Measurements from ENCODE around the gene MYG1. TPM values are rescaled to one million over a fixed set of nuclear protein-coding genes. Genes with fewer than 3 reads are reported as not detected.

Gene MYG1
- total and polyA plus RNA-seq, 9 donors, result 29.9 to 80.3 (median 57.8) TPM

DNA sequence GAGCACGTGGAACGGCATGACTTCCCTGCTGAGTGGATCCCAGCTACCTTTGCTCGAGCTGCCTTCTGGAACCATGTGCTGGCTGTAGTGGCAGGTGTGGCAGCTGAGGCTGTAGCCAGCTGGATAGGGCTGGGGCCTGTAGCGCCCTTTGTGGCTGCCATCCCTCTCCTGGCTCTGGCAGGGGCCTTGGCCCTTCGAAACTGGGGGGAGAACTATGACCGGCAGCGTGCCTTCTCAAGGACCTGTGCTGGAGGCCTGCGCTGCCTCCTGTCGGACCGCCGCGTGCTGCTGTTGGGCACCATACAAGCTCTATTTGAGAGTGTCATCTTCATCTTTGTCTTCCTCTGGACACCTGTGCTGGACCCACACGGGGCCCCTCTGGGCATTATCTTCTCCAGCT is 46.2 kb upstream of the MYG1 start:
- no peak overlapping the region for H3K4me3 ChIP-seq
- WGBS, 3 donors, result 91 to 94% (median 93%) methylated on average over 13 of the region's 13 CpGs
- no peak for DNase-seq

DNA sequence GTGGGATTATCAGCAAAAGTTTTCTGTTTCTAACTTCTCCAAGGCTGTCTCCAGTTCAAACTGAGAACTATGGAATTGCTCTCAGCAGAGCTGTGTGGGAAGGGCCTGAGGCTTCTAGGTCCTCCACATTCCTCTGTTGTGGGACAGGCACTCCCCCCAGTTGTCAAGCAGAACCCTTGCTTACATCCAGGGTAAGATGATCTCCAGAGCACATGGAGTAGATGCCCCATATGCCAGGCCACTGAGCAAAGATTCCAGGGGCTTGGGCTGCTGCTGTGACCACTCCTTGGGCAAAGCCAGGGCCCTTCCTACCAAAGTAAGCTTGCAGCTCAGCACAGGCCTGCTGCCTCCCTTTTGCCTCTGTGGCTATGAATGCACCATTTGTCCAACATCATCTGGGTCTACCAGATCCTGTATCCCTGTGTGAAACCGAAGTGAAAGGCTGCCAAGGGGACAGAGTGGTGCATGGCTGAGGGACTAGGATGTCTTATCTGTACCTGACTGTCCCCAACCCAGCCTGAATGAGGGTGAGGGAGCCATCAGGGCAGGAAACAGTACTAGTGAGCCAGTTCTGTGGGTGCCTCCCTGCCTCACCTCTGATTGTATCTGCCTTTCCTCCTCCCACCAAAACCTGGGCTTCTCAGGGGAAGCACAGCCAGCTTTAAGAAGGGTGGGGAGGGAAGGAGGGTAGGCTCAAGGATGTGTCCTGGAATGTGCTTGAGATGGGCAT is 44.5 kb upstream of the MYG1 start:
- no peak for TF ChIP-seq POLR2A (IDR thresholded peaks at IDR 0.05)
- no peak for TF ChIP-seq EP300 (IDR thresholded peaks at IDR 0.05)
- TF ChIP-seq, protein P1, sequence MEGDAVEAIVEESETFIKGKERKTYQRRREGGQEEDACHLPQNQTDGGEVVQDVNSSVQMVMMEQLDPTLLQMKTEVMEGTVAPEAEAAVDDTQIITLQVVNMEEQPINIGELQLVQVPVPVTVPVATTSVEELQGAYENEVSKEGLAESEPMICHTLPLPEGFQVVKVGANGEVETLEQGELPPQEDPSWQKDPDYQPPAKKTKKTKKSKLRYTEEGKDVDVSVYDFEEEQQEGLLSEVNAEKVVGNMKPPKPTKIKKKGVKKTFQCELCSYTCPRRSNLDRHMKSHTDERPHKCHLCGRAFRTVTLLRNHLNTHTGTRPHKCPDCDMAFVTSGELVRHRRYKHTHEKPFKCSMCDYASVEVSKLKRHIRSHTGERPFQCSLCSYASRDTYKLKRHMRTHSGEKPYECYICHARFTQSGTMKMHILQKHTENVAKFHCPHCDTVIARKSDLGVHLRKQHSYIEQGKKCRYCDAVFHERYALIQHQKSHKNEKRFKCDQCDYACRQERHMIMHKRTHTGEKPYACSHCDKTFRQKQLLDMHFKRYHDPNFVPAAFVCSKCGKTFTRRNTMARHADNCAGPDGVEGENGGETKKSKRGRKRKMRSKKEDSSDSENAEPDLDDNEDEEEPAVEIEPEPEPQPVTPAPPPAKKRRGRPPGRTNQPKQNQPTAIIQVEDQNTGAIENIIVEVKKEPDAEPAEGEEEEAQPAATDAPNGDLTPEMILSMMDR (IDR thresholded peaks at IDR 0.05), result no peak
- peaks cover 3% of the 10 kb centered on the region for H3K4me1 ChIP-seq (ENCODE audit: insufficient read depth)
- H3K4me3 ChIP-seq, result no peak overlapping the region
- no peaks in the 10 kb centered on the region for H3K27me3 ChIP-seq
- no peak for DNase-seq
- WGBS, 3 donors, result 83 to 95% (median 86%) methylated on average over 1 of the region's 1 CpG
- no peaks in the 10 kb centered on the region for H3K36me3 ChIP-seq
- no peaks in the 10 kb centered on the region for H3K9me3 ChIP-seq
- intact Hi-C loops (cut with DNase I), result loop anchor here in 2 of 4 donors (5.0 kb wide), 2 partner anchors 38 to 43 kb away; no protein-coding TSS in a partner anchor
- no peak overlapping the region for H3K27ac ChIP-seq

More for the DNA sequence above, 46.2 kb upstream of the MYG1 start:
- Histone ChIP-seq H3K4me1 (ENCODE audit: insufficient read depth) (peaks cover 3% of the 10 kb centered on the region), H3K36me3 (no peaks in the 10 kb centered on the region), H3K27me3 (no peaks in the 10 kb centered on the region), H3K9me3 (no peaks in the 10 kb centered on the region), H3K27ac (peak overlapping the region in 1 of 2 donors; percentile 74)
- TF ChIP-seq, protein P1 (IDR thresholded peaks at IDR 0.05), result no peak
- TF ChIP-seq POLR2A (IDR thresholded peaks at IDR 0.05), result no peak
- TF ChIP-seq EP300 (IDR thresholded peaks at IDR 0.05), result no peak
- intact Hi-C loops (cut with DNase I), result loop anchor here in 2 of 4 donors (5.0 kb wide), 2 partner anchors 36 to 41 kb away; no protein-coding TSS in a partner anchor

DNA sequence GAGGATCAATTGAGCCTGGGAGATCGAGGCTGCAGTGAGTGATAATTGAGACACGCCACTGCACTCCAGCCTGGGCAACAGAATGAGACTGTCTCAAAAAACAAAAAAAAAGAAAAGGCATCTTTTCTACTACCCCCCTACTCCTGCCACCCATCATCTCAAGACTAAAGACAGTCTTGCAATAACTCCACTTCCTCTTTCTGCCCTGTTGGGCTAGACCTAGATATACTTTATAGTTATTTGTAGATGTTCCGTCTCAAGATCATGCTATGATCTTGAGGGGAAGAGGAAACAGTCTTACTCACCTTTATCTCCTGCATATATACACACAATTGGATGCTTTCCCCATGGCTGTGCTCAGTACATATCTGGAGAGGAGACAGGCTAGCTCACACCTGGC is 43.5 kb upstream of the MYG1 start:
- WGBS, 3 donors, result 87% methylated on average over 3 of the region's 3 CpGs
- intact Hi-C loops (cut with DNase I), result no loop called here

DNA sequence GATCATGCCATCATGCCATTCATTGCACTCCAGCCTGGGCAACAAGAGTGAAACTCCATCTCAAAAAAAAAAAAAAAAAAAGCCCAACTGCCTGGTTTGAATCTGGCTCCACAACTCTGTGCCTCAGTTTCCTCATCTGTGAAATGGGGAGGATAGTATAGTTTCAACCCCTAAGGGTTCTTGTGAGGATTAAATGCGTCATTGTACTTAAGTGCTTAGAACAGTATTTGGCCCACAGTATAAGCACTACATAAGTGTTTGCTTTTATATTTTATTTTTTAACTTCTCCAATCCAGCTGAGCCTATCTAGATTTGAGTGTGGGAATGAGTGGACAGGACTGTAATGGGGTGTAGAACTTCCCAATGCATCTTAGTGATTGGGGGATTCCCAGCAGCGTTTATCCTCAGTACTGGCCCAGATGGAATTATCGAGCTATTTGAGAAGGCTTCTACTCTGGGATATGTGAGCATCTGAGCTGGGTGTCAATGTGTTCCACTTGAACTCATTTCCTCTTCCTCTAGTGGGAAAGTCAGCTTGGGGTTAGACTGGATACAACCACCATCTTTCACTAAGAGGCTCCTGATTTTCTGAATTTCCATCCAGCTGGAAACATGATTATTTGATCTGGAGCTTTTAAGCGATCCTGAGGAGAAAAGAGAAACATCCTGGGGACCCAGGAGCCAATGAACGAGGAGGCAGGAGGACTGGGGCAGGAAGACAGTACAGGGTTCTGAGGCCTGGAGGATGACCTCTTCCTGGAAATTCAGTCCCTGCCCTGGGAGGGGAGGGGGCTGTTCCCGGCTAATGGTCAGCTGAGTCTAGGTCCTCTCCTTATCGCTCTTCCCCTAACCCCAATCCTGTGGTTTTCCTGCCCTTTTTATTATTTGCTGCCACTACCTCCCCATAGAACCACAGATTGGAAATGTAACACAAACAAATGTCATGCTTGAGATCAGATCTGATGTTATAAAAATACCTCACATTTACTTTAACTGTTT is 40.7 kb upstream of the MYG1 start:
- intact Hi-C loops (cut with DNase I), result no loop called here
- Histone ChIP-seq H3K27ac (no peak overlapping the region), H3K9me3 (no peaks in the 10 kb centered on the region), H3K36me3 (no peaks in the 10 kb centered on the region), H3K27me3 (no peaks in the 10 kb centered on the region), H3K4me1 (ENCODE audit: insufficient read depth) (no peaks in the 10 kb centered on the region), H3K4me3 (no peak overlapping the region)
- WGBS, 3 donors, result 63 to 70% (median 64%) methylated on average over 7 of the region's 7 CpGs
- TF ChIP-seq, protein P1 (IDR thresholded peaks at IDR 0.05), result no peak
- TF ChIP-seq EP300 (IDR thresholded peaks at IDR 0.05) (no peak), POLR2A (IDR thresholded peaks at IDR 0.05) (no peak)
- no peak for DNase-seq

More for the DNA sequence above, 43.5 kb upstream of the MYG1 start:
- no peak overlapping the region for H3K27ac ChIP-seq
- TF ChIP-seq EP300 (IDR thresholded peaks at IDR 0.05) (no peak), POLR2A (IDR thresholded peaks at IDR 0.05) (no peak)
- TF ChIP-seq, protein P1 (IDR thresholded peaks at IDR 0.05), result no peak
- H3K36me3 ChIP-seq, result no peaks in the 10 kb centered on the region
- H3K4me1 ChIP-seq (ENCODE audit: insufficient read depth), result peaks cover 3% of the 10 kb centered on the region
- H3K27me3 ChIP-seq, result no peaks in the 10 kb centered on the region
- no peak for DNase-seq
- H3K9me3 ChIP-seq, result no peaks in the 10 kb centered on the region
- no peak overlapping the region for H3K4me3 ChIP-seq

All from ovary (tissue), 9 donors.